Neural cell (in vitro differentiated cells): ENCODE results near the gene GPR146.

Experiments used
- EZH2 ChIP-seq: fragments of 200-600, 300-800 bp; shearing (Covaris generic), sonication (generic); IDR thresholded peaks from 2 replicates; pipeline ENCODE4 v1.6.1; 2014; ENCODE audit warnings: antibody characterized with exemption, low read length, borderline replicate concordance, mild to moderate bottlenecking; ENCODE audit not compliant: insufficient read depth, poor library complexity, severe bottlenecking
- POLR2AphosphoS5 ChIP-seq: IDR thresholded peaks from 2 replicates; pipeline ENCODE4 v1.6.1; 2012
- RAD21 ChIP-seq: fragments of 450-650 bp; conservative IDR thresholded peaks from 2 replicates; pipeline ENCODE4 v1.6.1; 2014; ENCODE audit warnings: antibody characterized with exemption, mild to moderate bottlenecking, moderate library complexity
- SMC3 ChIP-seq: fragments of 450-650 bp; conservative IDR thresholded peaks from 2 replicates; pipeline ENCODE4 v1.6.1; 2014; ENCODE audit warnings: antibody characterized with exemption, mild to moderate bottlenecking, moderate library complexity; ENCODE audit not compliant: poor library complexity
- TF ChIP-seq, protein P1 (sequence below): fragments of 450-650 bp; IDR thresholded peaks from 2 replicates; pipeline ENCODE4 v1.5.1; 2014; ENCODE audit warnings: antibody characterized with exemption, mild to moderate bottlenecking, moderate library complexity; ENCODE audit not compliant: poor library complexity, severe bottlenecking
- TF ChIP-seq, protein P2 (sequence below): IDR thresholded peaks from 2 replicates; pipeline ENCODE4 v1.6.1; 2012; ENCODE audit warnings: borderline replicate concordance

DNA sequence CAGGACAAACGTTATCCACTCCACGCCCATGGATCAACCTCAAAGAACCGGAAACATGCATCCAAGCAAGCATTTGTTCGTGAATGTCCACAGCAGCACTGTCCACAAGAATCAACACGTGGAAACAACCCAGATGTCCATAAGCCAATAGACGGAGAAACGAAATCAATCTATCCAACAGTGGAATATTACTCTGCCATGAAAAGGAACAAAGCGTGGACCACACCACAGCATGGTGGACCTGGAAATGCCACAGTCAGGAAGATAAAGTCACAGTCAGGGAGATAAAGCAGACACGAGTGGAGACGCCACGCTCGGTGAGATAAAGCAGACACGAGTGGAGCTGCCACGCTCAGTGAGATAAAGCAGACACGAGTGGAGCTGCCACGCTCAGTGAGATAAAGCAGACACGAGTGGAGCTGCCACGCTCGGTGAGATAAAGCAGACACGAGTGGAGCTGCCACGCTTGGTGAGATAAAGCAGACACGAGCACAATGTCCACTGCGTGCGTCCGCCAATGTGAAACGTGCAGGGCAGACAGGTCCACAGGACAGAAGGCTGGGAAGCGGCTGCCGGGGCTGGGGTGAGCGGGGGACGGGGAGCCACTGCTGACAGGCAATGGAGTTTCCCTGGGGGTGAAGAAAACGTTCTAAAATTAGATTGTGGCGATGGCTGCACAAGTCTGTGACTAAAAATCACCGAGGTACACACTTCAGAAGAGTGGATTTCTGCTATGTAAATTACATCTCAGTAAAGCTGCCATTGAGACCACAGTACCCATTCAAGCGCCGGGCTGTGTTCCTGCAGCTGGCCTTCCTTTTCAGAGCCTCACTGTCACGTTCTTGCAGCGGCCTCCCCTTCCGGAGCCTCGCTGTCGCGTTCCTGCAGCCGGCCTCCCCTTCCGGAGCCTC is 54.2 kb downstream of the GPR146 start:
- TF ChIP-seq EZH2 (no peak), SMC3 (no peak), POLR2AphosphoS5 (no peak), RAD21 (no peak)
- TF ChIP-seq, protein P1, sequence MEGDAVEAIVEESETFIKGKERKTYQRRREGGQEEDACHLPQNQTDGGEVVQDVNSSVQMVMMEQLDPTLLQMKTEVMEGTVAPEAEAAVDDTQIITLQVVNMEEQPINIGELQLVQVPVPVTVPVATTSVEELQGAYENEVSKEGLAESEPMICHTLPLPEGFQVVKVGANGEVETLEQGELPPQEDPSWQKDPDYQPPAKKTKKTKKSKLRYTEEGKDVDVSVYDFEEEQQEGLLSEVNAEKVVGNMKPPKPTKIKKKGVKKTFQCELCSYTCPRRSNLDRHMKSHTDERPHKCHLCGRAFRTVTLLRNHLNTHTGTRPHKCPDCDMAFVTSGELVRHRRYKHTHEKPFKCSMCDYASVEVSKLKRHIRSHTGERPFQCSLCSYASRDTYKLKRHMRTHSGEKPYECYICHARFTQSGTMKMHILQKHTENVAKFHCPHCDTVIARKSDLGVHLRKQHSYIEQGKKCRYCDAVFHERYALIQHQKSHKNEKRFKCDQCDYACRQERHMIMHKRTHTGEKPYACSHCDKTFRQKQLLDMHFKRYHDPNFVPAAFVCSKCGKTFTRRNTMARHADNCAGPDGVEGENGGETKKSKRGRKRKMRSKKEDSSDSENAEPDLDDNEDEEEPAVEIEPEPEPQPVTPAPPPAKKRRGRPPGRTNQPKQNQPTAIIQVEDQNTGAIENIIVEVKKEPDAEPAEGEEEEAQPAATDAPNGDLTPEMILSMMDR, result no peak
- TF ChIP-seq, protein P2, sequence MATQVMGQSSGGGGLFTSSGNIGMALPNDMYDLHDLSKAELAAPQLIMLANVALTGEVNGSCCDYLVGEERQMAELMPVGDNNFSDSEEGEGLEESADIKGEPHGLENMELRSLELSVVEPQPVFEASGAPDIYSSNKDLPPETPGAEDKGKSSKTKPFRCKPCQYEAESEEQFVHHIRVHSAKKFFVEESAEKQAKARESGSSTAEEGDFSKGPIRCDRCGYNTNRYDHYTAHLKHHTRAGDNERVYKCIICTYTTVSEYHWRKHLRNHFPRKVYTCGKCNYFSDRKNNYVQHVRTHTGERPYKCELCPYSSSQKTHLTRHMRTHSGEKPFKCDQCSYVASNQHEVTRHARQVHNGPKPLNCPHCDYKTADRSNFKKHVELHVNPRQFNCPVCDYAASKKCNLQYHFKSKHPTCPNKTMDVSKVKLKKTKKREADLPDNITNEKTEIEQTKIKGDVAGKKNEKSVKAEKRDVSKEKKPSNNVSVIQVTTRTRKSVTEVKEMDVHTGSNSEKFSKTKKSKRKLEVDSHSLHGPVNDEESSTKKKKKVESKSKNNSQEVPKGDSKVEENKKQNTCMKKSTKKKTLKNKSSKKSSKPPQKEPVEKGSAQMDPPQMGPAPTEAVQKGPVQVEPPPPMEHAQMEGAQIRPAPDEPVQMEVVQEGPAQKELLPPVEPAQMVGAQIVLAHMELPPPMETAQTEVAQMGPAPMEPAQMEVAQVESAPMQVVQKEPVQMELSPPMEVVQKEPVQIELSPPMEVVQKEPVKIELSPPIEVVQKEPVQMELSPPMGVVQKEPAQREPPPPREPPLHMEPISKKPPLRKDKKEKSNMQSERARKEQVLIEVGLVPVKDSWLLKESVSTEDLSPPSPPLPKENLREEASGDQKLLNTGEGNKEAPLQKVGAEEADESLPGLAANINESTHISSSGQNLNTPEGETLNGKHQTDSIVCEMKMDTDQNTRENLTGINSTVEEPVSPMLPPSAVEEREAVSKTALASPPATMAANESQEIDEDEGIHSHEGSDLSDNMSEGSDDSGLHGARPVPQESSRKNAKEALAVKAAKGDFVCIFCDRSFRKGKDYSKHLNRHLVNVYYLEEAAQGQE, result no peak
